ENCODE data around the gene SPATA2. TPM values are rescaled to one million over a fixed set of nuclear protein-coding genes. Genes with fewer than 3 reads are reported as not detected.

SPATA2 gene
- total and polyA plus RNA-seq, 2 of the 8 experiments (the other 6 are each of a cell fraction or from before 2014, with no cell fraction given): 11.0 to 13.0 TPM

GRCh38 chr20:49941456-49941855 lies 26.1 kb upstream of the SPATA2 start (continued):
- TF ChIP-seq CHD7 (IDR thresholded peaks at IDR 0.05; ENCODE audit: insufficient replicate concordance, low read length) (no peak), SIN3A (conservative IDR thresholded peaks at IDR 0.05 in 1 of 2, IDR thresholded peaks at IDR 0.05 in 1 of 2; ENCODE audit: low read depth in 1 of 2, low read length in 2 of 2) (no peak), RXRA (IDR thresholded peaks at IDR 0.05; ENCODE audit: insufficient read depth, low read depth, low read length) (no peak), TBP (IDR thresholded peaks at IDR 0.05; ENCODE audit: low read depth, low read length) (no peak), EZH2 (IDR thresholded peaks at IDR 0.05; ENCODE audit: low read depth, low read length, severe bottlenecking) (no peak)

Measured in H1 (cell line).